ENCODE data around the gene USF1. TPM values are rescaled to one million over a fixed set of nuclear protein-coding genes. Genes with fewer than 3 reads are reported as not detected.
"Not testable (repeated sequence)": the region's sequence is repeated elsewhere in the genome, so short reads cannot be mapped to it uniquely, and the experiment has no call there.

The USF1 gene
- total RNA-seq, 1 experiment from 2014 or later = 79.9 TPM

- DNase-seq (ENCODE audit: low spot score) = no peak
Measured at GRCh38 chr1:161048949-161049722, 3.4 kb upstream of the USF1 start.

GRCh38 chr1:161047436-161048420 lies 2.0 kb upstream of the USF1 start:
- DNase-seq (ENCODE audit: low spot score) = no peak

GRCh38 chr1:161046605-161047228 lies 940 bp upstream of the USF1 start:
- no peak for DNase-seq (ENCODE audit: low spot score)

GRCh38 chr1:161044908-161045735 lies 655 bp downstream of the USF1 start:
- peak; percentile 73 for DNase-seq (ENCODE audit: low spot score)

GRCh38 chr1:161044535-161044907 lies 1.3 kb downstream of the USF1 start:
- DNase-seq (ENCODE audit: low spot score) = no peak

- no peak for DNase-seq (ENCODE audit: low spot score)
Measured at GRCh38 chr1:161039546-161039945, 6.2 kb downstream of the USF1 start.

- no peak for DNase-seq (ENCODE audit: low spot score)
Measured at GRCh38 chr1:161039154-161039545, 6.6 kb downstream of the USF1 start.

GRCh38 chr1:161038523-161039153 lies 7.1 kb downstream of the USF1 start, which contains the start of gene TSTD1:
Gene TSTD1 (minus strand): TSS chr1:161038964. CDS start chr1:161038889, 75 bp downstream.
- DNase-seq (ENCODE audit: low spot score) = no peak

- DNase-seq (ENCODE audit: low spot score) = no peak
Measured at GRCh38 chr1:161037661-161038522, 7.9 kb downstream of the USF1 start.

- DNase-seq (ENCODE audit: low spot score) = no peak
Measured at GRCh38 chr1:161033751-161034150, 12.0 kb downstream of the USF1 start.

- DNase-seq (ENCODE audit: low spot score) = no peak
Measured at GRCh38 chr1:161032409-161032808, 13.4 kb downstream of the USF1 start.

GRCh38 chr1:161031874-161032273 lies 13.9 kb downstream of the USF1 start:
- DNase-seq (ENCODE audit: low spot score) = no peak

- not testable (repeated sequence) for DNase-seq (ENCODE audit: low spot score)
Measured at GRCh38 chr1:161029466-161029865, 16.3 kb downstream of the USF1 start.

- DNase-seq (ENCODE audit: low spot score) = not testable (repeated sequence)
Measured at GRCh38 chr1:161026954-161027353, 18.8 kb downstream of the USF1 start.

GRCh38 chr1:161022432-161022831 lies 23.3 kb downstream of the USF1 start:
- DNase-seq (ENCODE audit: low spot score) = not testable (repeated sequence)

GRCh38 chr1:161021970-161022353 lies 23.8 kb downstream of the USF1 start:
- no peak for DNase-seq (ENCODE audit: low spot score)

GRCh38 chr1:161021165-161021969 lies 24.4 kb downstream of the USF1 start:
- DNase-seq (ENCODE audit: low spot score) = peak; percentile 85

- DNase-seq (ENCODE audit: low spot score) = peak; percentile 28
Measured at GRCh38 chr1:161020509-161021164, 25.1 kb downstream of the USF1 start, which contains the start of gene F11R. Gene F11R (minus strand): TSS chr1:161021152. CDS start chr1:161021073, 79 bp downstream.
